HG02938 (cell line): ENCODE results near the gene TFR2.

Experiments
- ATAC-seq: cut with Tn5 transposase; IDR thresholded peaks from one replicate; pipeline ENCODE4 v1.9.1; 2021; ENCODE audit warnings: mild to moderate bottlenecking, moderate library complexity; ENCODE audit not compliant: unreplicated experiment

The TFR2 gene

GRCh38 chr7:100613412-100614175 lies 27.8 kb downstream of the TFR2 start:
- no peak for ATAC-seq

GRCh38 chr7:100612730-100613390 lies 28.5 kb downstream of the TFR2 start:
- ATAC-seq = no peak

GRCh38 chr7:100611983-100612729 lies 29.2 kb downstream of the TFR2 start, which contains the start of gene MOSPD3:
MOSPD3 (plus strand) TSS chr7:100612540; CDS start chr7:100612792, 252 bp downstream.
- ATAC-seq = peak; percentile 93

GRCh38 chr7:100609958-100610357 lies 31.4 kb downstream of the TFR2 start:
- no peak for ATAC-seq

- ATAC-seq = no peak
Observed at GRCh38 chr7:100607111-100607510, 34.2 kb downstream of the TFR2 start.

GRCh38 chr7:100606313-100606712 lies 35.0 kb downstream of the TFR2 start:
- ATAC-seq = no peak

- ATAC-seq = no peak
Observed at GRCh38 chr7:100604976-100605911, 36.1 kb downstream of the TFR2 start.

GRCh38 chr7:100604028-100604975 lies 37.0 kb downstream of the TFR2 start:
- ATAC-seq = no peak

- ATAC-seq = no peak
Observed at GRCh38 chr7:100603726-100604027, 37.7 kb downstream of the TFR2 start.

GRCh38 chr7:100602889-100603725 lies 38.2 kb downstream of the TFR2 start:
- ATAC-seq = no peak

- ATAC-seq = no peak
Observed at GRCh38 chr7:100600730-100601038, 40.7 kb downstream of the TFR2 start.

- no peak for ATAC-seq
Observed at GRCh38 chr7:100599911-100600729, 41.2 kb downstream of the TFR2 start.

GRCh38 chr7:100598425-100598824 lies 42.9 kb downstream of the TFR2 start:
- ATAC-seq = no peak

GRCh38 chr7:100595188-100595587 lies 46.2 kb downstream of the TFR2 start:
- no peak for ATAC-seq

- ATAC-seq = no peak
Observed at GRCh38 chr7:100591596-100591995, 49.8 kb downstream of the TFR2 start.

GRCh38 chr7:100590077-100590737 lies 51.1 kb downstream of the TFR2 start:
- ATAC-seq = no peak

- ATAC-seq = no peak
Observed at GRCh38 chr7:100589341-100589947, 51.9 kb downstream of the TFR2 start.
